GM12865 (cell line): ENCODE measurements around the gene MDH2.
"Not testable (repeated sequence)": the region's sequence is repeated elsewhere in the genome, so short reads cannot be mapped to it uniquely, and the experiment has no call there.

Experiments
- DNase-seq: peaks from one replicate; pipeline ENCODE4 v3.0.0; 2010; ENCODE audit warnings: low read depth
- H3K4me3 ChIP-seq: 2 replicates; pipeline ENCODE4 v1.5.1; 2011; ENCODE audit warnings: mild to moderate bottlenecking, low read depth, low read length, control low read depth
- TF ChIP-seq, protein P1 (sequence below): IDR thresholded peaks from 2 replicates; pipeline ENCODE4 v1.5.1; 2011; ENCODE audit warnings: low read length, control low read depth, low read depth, inconsistent platforms; ENCODE audit not compliant: insufficient read depth; ENCODE audit errors: missing control alignments

MDH2 gene

DNA sequence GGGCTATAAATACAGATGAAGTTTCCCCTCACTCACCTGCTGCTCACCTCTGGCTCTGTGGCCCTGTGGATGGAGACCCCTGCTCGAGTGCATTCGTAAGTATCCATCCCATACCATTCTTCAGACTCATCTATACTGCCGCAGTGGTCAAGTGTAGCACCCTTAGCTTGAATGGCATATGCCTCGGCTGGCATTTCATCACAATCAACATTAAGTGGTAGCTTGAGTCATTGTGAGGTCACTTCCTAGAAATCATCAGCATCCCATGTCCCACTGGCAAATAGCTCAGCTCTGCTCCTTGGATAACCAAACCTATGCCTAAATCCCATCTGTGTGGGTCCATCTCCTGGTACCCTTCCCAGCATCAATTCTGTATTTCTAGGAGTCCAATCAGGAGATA, 38.2 kb downstream of the MDH2 start:
- DNase-seq = no peak
- TF ChIP-seq, protein P1, sequence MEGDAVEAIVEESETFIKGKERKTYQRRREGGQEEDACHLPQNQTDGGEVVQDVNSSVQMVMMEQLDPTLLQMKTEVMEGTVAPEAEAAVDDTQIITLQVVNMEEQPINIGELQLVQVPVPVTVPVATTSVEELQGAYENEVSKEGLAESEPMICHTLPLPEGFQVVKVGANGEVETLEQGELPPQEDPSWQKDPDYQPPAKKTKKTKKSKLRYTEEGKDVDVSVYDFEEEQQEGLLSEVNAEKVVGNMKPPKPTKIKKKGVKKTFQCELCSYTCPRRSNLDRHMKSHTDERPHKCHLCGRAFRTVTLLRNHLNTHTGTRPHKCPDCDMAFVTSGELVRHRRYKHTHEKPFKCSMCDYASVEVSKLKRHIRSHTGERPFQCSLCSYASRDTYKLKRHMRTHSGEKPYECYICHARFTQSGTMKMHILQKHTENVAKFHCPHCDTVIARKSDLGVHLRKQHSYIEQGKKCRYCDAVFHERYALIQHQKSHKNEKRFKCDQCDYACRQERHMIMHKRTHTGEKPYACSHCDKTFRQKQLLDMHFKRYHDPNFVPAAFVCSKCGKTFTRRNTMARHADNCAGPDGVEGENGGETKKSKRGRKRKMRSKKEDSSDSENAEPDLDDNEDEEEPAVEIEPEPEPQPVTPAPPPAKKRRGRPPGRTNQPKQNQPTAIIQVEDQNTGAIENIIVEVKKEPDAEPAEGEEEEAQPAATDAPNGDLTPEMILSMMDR = no peak
- H3K4me3 ChIP-seq = no peak overlapping the region

DNA sequence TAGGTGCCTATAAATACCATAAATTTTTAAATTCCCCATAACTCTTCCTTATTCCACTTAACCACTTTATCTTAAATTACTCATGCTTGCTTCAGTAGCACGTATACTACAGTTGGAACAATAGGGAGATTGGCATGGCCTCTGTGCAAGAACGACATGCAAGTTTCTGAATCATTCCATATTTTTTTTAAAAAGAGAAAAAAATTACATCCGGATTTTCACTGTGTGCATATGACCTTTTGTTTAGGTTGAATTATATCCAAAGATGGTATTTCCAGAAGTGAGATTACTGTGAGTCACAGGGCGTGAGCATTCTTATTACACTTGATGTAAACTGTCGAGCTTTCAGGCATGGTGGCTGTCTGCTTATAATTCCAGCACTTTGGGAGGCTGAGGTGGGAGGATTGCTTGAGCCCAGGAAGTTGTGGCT, 39.5 kb downstream of the MDH2 start:
- DNase-seq = not testable (repeated sequence)

DNA sequence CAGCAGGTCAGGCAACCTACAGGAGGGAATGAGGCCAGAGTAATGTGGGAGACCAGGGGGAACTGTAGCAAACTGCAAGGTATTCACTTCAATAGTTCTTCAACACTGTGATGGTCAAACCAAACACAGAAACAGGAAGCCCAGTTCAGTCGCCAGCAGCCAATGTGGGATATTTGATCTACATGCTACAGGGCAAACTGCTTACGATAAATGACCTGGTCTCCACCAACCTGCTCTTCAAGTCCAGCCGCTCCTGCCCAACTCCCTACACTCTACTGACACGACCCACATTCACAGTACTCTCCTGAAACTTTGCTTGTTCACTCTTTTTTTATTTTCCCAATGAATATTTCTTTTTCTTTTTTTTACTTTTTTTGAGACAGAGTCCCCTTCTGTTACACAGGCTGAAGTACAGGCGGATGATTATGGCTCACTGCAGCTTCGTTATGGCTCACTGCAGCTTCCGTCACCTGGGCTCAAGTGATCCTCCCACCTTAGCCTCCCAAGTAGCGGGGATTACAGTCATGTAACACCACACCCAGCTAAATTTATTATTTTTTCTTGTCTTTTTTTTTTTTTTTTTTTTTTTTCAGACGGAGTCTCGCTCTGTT, 42.1 kb downstream of the MDH2 start:
- H3K4me3 ChIP-seq = no peak overlapping the region
- TF ChIP-seq, protein P1 = no peak
- no peak for DNase-seq

More for the DNA sequence above, 39.5 kb downstream of the MDH2 start:
- H3K4me3 ChIP-seq = not testable (repeated sequence)

DNA sequence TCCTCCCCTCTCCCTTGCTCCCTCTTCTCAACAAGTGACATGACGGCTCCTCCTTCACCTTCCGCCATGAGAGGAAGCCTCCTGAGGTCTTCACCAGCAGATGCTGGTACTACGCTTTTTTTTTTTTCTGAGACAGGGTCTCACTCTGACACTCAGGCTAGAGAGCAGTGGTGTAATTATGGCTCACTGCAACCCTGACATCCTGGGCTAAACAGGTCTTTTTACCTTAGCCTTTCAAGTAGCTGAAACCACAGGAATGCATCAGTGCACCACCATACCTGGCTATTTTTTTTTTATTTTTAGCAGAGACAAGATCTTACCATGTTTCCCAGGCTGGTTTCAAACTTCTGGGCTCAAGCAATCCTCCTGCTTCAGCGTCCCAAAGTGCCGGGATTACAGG, 43.6 kb downstream of the MDH2 start:
- H3K4me3 ChIP-seq = no peak overlapping the region
- no peak for DNase-seq
- TF ChIP-seq, protein P1 = no peak

DNA sequence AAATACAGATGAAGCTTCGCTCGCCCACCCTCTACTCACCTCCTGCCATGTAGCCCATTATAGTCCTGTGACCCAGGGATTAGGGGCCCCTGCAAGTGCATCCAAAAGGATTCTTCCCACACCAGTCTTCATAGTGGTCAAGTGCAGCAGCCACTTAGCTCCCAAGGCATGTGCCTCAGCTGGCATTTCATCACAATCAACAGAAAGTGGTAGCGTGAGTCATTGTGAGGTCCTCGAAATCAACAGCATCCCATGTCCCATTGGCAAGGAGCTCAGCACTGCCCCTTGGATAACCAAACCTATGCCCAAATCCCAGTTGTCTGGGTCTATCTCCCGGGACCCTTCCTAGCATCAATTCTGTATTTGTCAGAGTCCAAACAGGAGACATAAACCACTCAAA, 45.6 kb downstream of the MDH2 start:
- not testable (repeated sequence) for DNase-seq, H3K4me3 ChIP-seq

DNA sequence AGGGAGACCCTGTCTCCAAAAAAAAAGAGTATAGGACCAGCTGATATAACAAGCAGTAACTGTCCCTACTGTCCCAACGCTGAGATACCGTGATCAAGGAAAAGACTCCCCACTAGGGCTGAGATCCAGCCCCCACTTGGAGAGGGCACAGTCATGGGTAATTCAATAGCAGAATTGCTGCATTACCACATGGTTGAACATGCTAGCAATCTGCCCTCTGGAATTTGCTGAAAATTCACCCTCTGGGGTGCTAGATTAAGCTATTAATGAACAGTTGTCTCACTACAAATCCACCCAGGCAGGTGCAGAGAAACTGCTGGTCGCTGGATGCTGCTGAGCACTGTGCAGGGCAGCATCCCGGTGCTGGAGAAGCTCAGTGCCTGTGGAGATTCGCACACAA, 46.4 kb downstream of the MDH2 start:
- not testable (repeated sequence) for H3K4me3 ChIP-seq, DNase-seq

DNA sequence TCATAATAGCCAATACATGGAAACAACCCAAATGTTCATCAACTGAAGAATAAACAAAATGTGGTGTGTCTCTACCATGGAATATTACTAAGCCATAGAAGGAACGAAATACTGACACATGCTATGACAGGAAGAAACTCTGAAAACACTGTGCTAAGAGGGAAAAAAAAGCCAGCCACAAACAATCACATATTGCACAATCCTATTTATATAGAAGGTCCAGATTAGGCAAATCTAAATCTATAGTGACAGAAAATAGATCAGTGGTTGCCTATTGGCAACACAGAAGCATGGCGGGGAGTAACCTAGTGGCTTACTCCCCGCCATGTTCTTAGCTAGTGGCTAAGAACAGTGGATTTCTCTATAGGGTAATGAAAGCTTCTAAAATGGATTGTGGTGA, 48.0 kb downstream of the MDH2 start:
- TF ChIP-seq, protein P1 = no peak
- no peak overlapping the region for H3K4me3 ChIP-seq
- DNase-seq = no peak

DNA sequence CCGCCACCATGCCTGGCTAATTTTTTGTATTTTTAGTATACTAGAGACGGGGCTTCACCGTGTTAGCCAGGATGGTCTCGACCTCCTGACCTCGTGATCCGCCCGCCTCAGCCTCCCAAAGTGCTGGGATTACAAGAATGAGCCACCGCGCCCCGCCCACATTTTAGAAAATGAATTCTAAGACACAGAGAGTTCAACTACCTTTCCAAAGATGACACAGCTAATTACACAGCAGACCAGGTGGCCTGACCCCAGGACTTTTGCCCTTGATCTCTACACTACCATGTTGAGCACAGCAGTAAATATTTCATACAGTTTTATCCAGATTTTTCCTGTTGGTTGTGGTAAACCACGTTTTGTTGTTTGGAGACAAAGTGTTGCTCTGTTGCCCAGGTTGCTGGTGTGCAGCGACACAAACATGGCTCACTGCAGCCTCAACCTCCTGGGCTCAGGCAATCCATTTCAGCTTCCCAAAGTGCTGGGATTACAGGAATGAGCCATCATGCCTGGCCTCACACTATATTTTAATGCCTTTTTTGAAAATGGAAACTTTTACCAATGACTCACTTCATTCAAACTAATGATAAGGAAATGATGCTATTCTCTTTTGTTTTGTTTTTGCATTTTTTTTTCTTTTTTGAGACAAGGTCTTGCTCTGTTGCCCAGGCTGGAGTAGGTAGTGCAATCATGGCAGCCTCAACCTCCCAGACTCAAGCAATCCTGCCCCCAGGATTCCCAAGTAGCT, 54.0 kb downstream of the MDH2 start:
- not testable (repeated sequence) for DNase-seq, H3K4me3 ChIP-seq

DNA sequence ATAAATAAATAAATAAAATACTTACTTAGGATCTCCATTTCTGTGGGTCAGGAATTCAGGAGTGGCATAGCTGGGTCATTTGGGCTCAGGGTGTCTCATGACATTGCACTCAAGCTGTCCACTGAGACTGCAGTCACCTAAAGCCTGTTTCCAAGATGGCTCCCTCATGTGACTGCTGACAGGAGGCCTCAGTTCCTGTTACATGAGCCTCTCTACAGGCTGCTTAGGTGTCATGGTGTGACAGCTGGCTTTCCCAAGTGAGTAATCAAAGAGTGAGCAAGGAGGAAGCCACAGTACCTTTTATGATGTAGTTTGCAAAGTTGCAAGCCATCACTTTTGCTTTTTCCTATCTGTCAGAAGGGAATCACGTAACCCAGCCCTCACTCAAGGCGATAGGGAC, 55.9 kb downstream of the MDH2 start:
- not testable (repeated sequence) for DNase-seq, H3K4me3 ChIP-seq

DNA sequence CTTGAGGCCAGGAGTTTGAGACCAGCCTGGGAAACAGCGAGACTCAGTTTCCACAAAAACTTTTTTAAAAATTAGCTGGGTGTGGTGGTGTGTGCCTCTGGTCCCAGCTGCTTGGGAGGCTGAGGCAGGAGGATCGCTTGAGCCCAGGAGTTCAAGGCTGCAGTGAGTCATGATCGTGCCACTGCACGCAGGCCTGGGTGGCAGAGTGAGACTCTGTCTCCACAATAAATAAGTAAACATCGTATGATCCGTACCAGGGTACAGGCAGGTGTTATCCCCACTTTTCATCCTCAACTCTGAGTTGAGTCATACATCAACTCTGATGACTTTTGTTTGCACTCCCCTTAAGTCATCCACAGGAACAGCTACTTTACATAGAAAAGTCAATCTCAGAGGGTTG, 58.2 kb downstream of the MDH2 start:
- not testable (repeated sequence) for H3K4me3 ChIP-seq, DNase-seq
